GM13977 (cell line): ENCODE data around the gene KCNK4.

Experiments used
- DNase-seq: peaks from one replicate; pipeline ENCODE4 v3.0.0; 2012; ENCODE audit warnings: low spot score
- in situ Hi-C: fragments of 300-500 bp; cut with MboI; formaldehyde crosslinking; loops from one replicate; pipeline ENCODE4 v1.12.0; 2022; ENCODE audit warnings: low sequenced_read_pairs, low pct_unique_long_range_greater_than_20kb, mixed read lengths, inconsistent platforms; ENCODE audit not compliant: unreplicated experiment
- TF ChIP-seq, protein P1 (sequence below): IDR thresholded peaks from 2 replicates; pipeline ENCODE4 v1.5.1; 2012; ENCODE audit warnings: mild to moderate bottlenecking, control low read depth; ENCODE audit not compliant: insufficient read depth; ENCODE audit errors: extremely low read depth, missing control alignments

The KCNK4 gene

GRCh38 chr11:64286801-64287159 is 4.3 kb upstream of the KCNK4 start:
- in situ Hi-C loops: no loop called here
- DNase-seq: no peak
- TF ChIP-seq, protein P1, sequence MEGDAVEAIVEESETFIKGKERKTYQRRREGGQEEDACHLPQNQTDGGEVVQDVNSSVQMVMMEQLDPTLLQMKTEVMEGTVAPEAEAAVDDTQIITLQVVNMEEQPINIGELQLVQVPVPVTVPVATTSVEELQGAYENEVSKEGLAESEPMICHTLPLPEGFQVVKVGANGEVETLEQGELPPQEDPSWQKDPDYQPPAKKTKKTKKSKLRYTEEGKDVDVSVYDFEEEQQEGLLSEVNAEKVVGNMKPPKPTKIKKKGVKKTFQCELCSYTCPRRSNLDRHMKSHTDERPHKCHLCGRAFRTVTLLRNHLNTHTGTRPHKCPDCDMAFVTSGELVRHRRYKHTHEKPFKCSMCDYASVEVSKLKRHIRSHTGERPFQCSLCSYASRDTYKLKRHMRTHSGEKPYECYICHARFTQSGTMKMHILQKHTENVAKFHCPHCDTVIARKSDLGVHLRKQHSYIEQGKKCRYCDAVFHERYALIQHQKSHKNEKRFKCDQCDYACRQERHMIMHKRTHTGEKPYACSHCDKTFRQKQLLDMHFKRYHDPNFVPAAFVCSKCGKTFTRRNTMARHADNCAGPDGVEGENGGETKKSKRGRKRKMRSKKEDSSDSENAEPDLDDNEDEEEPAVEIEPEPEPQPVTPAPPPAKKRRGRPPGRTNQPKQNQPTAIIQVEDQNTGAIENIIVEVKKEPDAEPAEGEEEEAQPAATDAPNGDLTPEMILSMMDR: no peak

GRCh38 chr11:64287676-64288352 is 3.3 kb upstream of the KCNK4 start:
- TF ChIP-seq, protein P1: no peak
- DNase-seq: no peak
- in situ Hi-C loops: no loop called here

GRCh38 chr11:64288353-64288750 is 2.8 kb upstream of the KCNK4 start:
- in situ Hi-C loops: no loop called here
- no peak for DNase-seq
- TF ChIP-seq, protein P1: no peak

GRCh38 chr11:64289002-64289564 is 2.0 kb upstream of the KCNK4 start:
- in situ Hi-C loops: no loop called here
- no peak for DNase-seq
- TF ChIP-seq, protein P1: no peak

GRCh38 chr11:64290352-64291261 is 495 bp upstream of the KCNK4 start:
- in situ Hi-C loops: no loop called here
- DNase-seq: no peak
- TF ChIP-seq, protein P1: no peak

DNA sequence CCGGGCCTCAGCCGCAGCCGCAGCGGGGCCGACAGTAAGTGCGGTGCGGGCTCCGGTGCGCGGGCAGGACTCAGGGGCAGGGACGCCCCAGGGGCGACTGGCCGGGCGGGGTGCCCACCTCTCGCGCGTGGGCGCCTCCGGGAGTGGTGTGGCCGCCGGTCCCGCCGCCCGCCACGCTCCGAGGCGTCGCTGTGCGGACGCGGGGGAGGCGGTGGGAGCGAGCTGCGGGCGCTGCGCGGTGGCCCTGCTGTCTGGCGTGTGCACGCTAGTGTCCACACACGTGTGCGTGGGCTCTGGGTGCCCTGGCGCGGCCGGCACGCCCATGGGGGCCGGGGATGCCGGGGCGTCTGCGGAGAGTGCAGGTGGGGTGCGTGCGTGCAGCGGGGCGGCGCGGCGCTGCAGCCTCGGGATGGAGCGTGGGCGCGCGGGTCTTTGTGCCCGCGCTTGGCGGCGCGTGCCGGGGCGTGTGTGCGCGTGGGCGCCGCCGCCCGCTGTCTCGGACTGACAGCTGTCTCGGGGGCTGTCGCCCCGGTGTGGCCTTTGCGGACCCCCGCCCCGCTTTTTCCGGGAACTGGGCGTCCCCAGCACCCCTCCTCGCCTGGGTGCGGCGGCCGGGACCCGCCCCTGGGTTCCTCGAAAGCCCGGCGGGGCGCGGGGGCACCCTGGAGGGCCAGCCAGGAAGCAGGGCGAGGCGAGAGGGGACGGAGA is 804 bp downstream of the KCNK4 start:
- DNase-seq: no peak
- TF ChIP-seq, protein P1: no peak
- in situ Hi-C loops: no loop called here
